ENCODE data around the gene ERICH2.

Gene ERICH2

GRCh38 chr2:170817093-170818035 lies 47.2 kb downstream of the ERICH2 start:
- DNase-seq (ENCODE audit: low read depth) = no peak

GRCh38 chr2:170818036-170818751 lies 48.0 kb downstream of the ERICH2 start:
- no peak for DNase-seq (ENCODE audit: low read depth)

GRCh38 chr2:170818752-170819470 lies 48.7 kb downstream of the ERICH2 start:
- no peak for DNase-seq (ENCODE audit: low read depth)

GRCh38 chr2:170819680-170820664 lies 49.8 kb downstream of the ERICH2 start:
- DNase-seq (ENCODE audit: low read depth) = no peak

GRCh38 chr2:170820757-170821530 lies 50.8 kb downstream of the ERICH2 start:
- DNase-seq (ENCODE audit: low read depth) = no peak

- no peak for DNase-seq (ENCODE audit: low read depth)
Measured at GRCh38 chr2:170821531-170822289, 51.5 kb downstream of the ERICH2 start.

GRCh38 chr2:170822290-170823087 lies 52.3 kb downstream of the ERICH2 start:
- DNase-seq (ENCODE audit: low read depth) = no peak

GRCh38 chr2:170823088-170823897 lies 53.1 kb downstream of the ERICH2 start:
- no peak for DNase-seq (ENCODE audit: low read depth)

- no peak for DNase-seq (ENCODE audit: low read depth)
Measured at GRCh38 chr2:170823898-170824215, 53.7 kb downstream of the ERICH2 start.

- DNase-seq (ENCODE audit: low read depth) = no peak
Measured at GRCh38 chr2:170824526-170825015, 54.4 kb downstream of the ERICH2 start.

GRCh38 chr2:170827841-170828532 lies 57.8 kb downstream of the ERICH2 start:
- no peak for DNase-seq (ENCODE audit: low read depth)

- DNase-seq (ENCODE audit: low read depth) = no peak
Measured at GRCh38 chr2:170828533-170828916, 58.3 kb downstream of the ERICH2 start.

GRCh38 chr2:170829036-170829435 lies 58.9 kb downstream of the ERICH2 start:
- no peak for DNase-seq (ENCODE audit: low read depth)

GRCh38 chr2:170830166-170830565 lies 60.0 kb downstream of the ERICH2 start:
- DNase-seq (ENCODE audit: low read depth) = no peak

- no peak for DNase-seq (ENCODE audit: low read depth)
Measured at GRCh38 chr2:170831115-170831514, 60.9 kb downstream of the ERICH2 start.

- DNase-seq (ENCODE audit: low read depth) = no peak
Measured at GRCh38 chr2:170836027-170836426, 65.8 kb downstream of the ERICH2 start.

GRCh38 chr2:170840717-170841210 lies 70.6 kb downstream of the ERICH2 start:
- no peak for DNase-seq (ENCODE audit: low read depth)

All from non-pigmented ciliary epithelial cell (primary cell).